GM12878 (cell line): ENCODE measurements around the gene MXI1.

ENCODE experiments used
- EGR1 ChIP-seq, 2 experiments: IDR thresholded peaks; 1 replicate in 1 of 2; 2 replicates in 1 of 2; pipeline ENCODE4 v1.6.1; 2011 to 2012; ENCODE audit warnings: low read depth in 2 of 2, low read length in 2 of 2, borderline replicate concordance in 1 of 2, mild to moderate bottlenecking in 1 of 2, moderate library complexity in 1 of 2
- FOXM1 ChIP-seq: IDR thresholded peaks from 2 replicates; pipeline ENCODE4 v1.6.1; 2012; ENCODE audit warnings: low read depth, mild to moderate bottlenecking, inconsistent platforms, low read length, moderate library complexity
- IKZF2 ChIP-seq, 2 experiments: fragments of 450-650 bp; IDR thresholded peaks; 2 replicates each; pipeline ENCODE4 v1.6.1; 2017; ENCODE audit warnings: mild to moderate bottlenecking in 2 of 2, moderate library complexity in 2 of 2
- NR2C2 ChIP-seq: IDR thresholded peaks from 2 replicates; pipeline ENCODE4 v1.6.1; 2011; ENCODE audit warnings: borderline replicate concordance, low read depth; ENCODE audit not compliant: control insufficient read depth, insufficient read length
- POLR2AphosphoS5 ChIP-seq: IDR thresholded peaks from 2 replicates; pipeline ENCODE4 v1.6.1; 2011; ENCODE audit warnings: mild to moderate bottlenecking, low read length, inconsistent platforms
- STAT1 ChIP-seq: fragments of 450-650 bp; conservative IDR thresholded peaks from 2 replicates; pipeline ENCODE4 v1.6.1; 2014; ENCODE audit warnings: antibody characterized with exemption, mild to moderate bottlenecking
- ZNF274 ChIP-seq: IDR thresholded peaks from one replicate; pipeline ENCODE4 v1.8.0; 2011; ENCODE audit not compliant: insufficient read length, insufficient read depth
- ZNF384 ChIP-seq: IDR thresholded peaks from 2 replicates; pipeline ENCODE4 v1.6.1; 2012; ENCODE audit warnings: low read depth, mild to moderate bottlenecking, low read length, improper control_type of control experiment, borderline replicate concordance
- TF ChIP-seq, protein P1 (sequence below), 3 experiments: IDR thresholded peaks in 2 of 3; conservative IDR thresholded peaks in 1 of 3; 2 replicates each; pipeline ENCODE4 v1.5.1; 2011; ENCODE audit warnings: low read depth in 3 of 3, low read length in 3 of 3, mild to moderate bottlenecking in 3 of 3, control low read depth in 2 of 3, moderate library complexity in 2 of 3, inconsistent platforms in 1 of 3, mixed read lengths in 1 of 3; ENCODE audit not compliant: control insufficient read depth in 2 of 3, insufficient read depth in 1 of 3; ENCODE audit errors: extremely low read depth in 1 of 3
- TF ChIP-seq, protein P2 (sequence below): IDR thresholded peaks from 2 replicates; pipeline ENCODE4 v1.6.1; 2011; ENCODE audit warnings: mild to moderate bottlenecking, low read depth, low read length, moderate library complexity; ENCODE audit not compliant: insufficient replicate concordance

DNA sequence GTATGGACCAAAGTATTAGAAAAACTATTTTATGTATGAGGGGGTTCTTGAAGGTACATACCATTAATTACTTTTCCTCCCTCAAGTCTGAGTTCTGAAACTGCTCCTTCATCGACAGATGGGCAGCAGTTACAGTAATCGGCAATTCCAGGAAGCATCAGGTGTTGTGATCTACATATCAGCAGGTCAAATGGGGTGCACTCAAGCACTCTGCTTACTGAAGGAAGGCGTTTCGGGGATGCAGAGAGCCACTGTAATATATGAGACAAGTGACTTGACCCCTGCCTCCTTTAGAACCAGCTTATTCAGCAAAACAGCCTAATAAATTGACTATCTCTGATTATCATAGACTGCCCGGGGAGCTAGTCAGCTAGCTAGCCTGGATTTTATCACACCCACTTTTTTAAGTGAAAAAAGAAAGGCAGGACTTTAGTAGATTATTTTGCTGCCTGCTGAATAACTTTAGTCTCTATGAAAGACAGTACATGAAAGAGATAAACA lies 93.1 kb downstream of the MXI1 start:
- TF ChIP-seq, protein P1, sequence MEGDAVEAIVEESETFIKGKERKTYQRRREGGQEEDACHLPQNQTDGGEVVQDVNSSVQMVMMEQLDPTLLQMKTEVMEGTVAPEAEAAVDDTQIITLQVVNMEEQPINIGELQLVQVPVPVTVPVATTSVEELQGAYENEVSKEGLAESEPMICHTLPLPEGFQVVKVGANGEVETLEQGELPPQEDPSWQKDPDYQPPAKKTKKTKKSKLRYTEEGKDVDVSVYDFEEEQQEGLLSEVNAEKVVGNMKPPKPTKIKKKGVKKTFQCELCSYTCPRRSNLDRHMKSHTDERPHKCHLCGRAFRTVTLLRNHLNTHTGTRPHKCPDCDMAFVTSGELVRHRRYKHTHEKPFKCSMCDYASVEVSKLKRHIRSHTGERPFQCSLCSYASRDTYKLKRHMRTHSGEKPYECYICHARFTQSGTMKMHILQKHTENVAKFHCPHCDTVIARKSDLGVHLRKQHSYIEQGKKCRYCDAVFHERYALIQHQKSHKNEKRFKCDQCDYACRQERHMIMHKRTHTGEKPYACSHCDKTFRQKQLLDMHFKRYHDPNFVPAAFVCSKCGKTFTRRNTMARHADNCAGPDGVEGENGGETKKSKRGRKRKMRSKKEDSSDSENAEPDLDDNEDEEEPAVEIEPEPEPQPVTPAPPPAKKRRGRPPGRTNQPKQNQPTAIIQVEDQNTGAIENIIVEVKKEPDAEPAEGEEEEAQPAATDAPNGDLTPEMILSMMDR (IDR thresholded peaks at IDR 0.05 in 2 of 3, conservative IDR thresholded peaks at IDR 0.05 in 1 of 3; ENCODE audit: control insufficient read depth in 2 of 3, extremely low read depth in 1 of 3, insufficient read depth in 1 of 3, low read depth in 3 of 3, low read length in 3 of 3): no peak
- TF ChIP-seq POLR2AphosphoS5 (no peak), EGR1 (IDR thresholded peaks at IDR 0.05; ENCODE audit: borderline replicate concordance in 1 of 2, low read depth in 2 of 2, low read length in 2 of 2) (no peak), FOXM1 (no peak), IKZF2 (IDR thresholded peaks at IDR 0.05) (no peak), ZNF384 (no peak), STAT1 (no peak), NR2C2 (no peak), ZNF274 (no peak)
- TF ChIP-seq, protein P2, sequence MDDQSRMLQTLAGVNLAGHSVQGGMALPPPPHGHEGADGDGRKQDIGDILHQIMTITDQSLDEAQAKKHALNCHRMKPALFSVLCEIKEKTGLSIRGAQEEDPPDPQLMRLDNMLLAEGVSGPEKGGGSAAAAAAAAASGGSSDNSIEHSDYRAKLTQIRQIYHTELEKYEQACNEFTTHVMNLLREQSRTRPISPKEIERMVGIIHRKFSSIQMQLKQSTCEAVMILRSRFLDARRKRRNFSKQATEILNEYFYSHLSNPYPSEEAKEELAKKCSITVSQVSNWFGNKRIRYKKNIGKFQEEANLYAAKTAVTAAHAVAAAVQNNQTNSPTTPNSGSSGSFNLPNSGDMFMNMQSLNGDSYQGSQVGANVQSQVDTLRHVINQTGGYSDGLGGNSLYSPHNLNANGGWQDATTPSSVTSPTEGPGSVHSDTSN: no peak
